HL-60/S4 treated with retinoic acid at 250 ng/mL for 4 days and 3 days (cell line): ENCODE results near the gene MAGEA10.
"Not testable (repeated sequence)": the region's sequence is repeated elsewhere in the genome, so short reads cannot be mapped to it uniquely, and the experiment has no call there.

Source experiments
- in situ Hi-C: fragments of 300-500 bp; cut with MboI; formaldehyde crosslinking; loops from 2 replicates; pipeline ENCODE4 v1.7.0; 2022; ENCODE audit warnings: low sequenced_read_pairs

The MAGEA10 gene

GRCh38 chrX:152138388-152138784 is at the start of gene MAGEA10:
Gene MAGEA10 (minus strand): TSS chrX:152138577. CDS start chrX:152135620, 2,957 bp downstream.
- in situ Hi-C loops = no loop called here

- in situ Hi-C loops = no loop called here
Measured at GRCh38 chrX:152177497-152178269, 39.3 kb upstream of the MAGEA10 start.

DNA sequence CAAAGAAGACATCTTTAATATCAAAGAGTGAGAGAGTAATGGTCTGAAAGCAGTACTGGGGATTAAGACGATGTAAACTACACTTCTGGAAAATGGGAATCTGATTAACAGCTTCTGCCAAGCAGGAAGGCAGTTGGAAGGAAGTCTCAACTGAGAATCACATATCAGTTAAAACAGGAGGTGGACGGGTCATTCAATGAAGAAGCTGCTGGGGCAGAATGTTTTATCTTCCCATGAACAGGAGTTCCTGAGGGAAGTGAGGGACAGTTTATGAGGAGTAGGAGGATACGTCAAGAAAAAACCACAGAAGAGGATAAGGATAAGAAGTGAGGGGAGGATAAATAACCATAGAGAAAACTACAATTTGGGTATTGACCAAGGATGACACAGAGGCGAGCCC is 38.7 kb upstream of the MAGEA10 start:
- in situ Hi-C loops = no loop called here

DNA sequence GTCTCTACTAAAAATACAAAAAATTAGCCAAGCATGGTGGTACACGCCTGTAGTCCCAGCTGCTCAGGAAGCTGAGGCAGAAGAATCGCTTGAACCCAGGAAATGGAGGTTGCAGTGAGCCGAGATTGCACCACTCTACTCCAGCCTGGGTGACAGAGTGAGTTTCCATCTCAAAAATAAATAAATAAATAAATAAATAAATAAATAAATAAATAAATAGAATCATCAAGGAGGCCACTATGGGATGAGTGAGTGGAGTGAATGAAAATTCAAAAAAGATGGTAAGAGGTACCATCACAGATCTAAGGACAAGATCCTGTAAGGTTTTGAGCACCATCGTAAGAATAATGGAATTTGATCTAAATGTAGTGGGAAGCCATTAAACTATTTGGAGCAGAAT is 37.5 kb upstream of the MAGEA10 start:
- in situ Hi-C loops = not testable (repeated sequence)

GRCh38 chrX:152173923-152174322 is 35.5 kb upstream of the MAGEA10 start:
- in situ Hi-C loops = not testable (repeated sequence)

DNA sequence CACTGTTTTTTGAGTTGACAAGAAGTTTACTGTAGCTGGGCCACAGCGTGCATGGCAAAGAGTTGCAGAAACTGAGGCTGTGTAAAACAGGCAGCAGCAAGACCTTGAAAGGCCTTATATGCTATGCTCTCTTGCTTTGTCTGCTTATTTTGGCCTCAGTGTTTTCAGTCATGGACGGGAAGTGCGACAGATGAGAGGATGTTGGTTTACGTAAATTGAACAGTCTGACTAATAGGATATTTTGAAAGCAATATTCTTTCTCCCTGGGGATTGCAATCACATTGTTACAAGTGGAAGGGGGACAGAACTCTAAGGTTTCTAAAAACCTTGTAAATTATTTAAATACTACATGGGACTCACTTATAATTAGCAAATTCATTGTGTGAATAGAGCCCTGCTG is 32.2 kb upstream of the MAGEA10 start:
- in situ Hi-C loops = no loop called here

DNA sequence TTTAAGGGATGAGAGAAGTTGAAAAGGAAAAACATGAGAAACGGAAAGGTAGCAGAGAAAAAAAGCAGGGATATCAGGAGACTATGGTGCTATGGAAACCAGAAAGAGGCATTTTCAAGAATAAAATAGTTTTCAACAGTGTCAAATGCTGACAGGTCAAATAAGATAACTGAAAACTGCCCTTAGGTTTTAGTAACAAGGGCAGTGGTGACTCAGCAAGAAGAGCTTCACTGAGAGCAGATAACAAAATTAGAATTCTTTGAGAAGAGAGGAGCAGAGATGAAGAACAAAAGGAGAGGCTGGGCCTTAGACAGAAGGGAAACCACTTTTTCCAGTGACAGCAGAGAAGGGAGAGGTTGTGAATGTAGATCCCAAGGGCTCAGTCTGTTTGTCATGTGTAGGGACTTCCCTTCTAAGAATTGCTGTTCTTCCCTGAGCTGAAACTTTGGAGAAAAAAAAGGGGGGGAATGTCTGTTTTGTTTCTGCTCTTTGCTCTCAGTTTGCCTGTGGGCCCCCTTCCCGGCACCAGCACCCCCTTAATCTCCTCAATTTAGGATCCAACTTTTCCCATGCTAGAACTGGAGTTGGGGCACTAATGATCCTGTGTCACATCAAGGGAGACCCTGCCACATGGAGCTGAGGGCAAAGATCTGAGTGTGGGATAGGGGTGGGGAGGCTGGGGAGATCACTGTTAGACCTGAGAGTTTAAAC is 26.8 kb upstream of the MAGEA10 start:
- in situ Hi-C loops = no loop called here

DNA sequence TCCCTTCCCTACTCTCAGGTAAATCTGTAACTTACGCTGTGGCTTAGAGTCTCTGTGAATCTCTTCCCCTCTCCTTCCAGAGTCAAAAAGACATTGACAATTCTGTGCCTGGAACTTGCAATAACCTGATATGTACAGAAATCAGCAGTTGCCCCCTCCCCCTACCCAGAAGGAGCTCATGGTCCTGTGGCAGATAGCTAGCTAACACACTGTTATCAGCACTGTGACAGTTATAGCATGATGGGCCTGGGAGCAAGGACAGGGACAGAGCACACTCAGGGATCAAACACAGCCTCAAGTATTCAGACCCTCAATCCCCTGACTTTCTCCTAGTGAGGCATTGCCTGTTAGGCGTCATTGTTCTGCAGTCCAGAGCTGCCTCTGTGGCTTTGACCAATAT is 18.7 kb upstream of the MAGEA10 start:
- in situ Hi-C loops = no loop called here

- in situ Hi-C loops = no loop called here
Measured at GRCh38 chrX:152155766-152156310, 17.5 kb upstream of the MAGEA10 start.

DNA sequence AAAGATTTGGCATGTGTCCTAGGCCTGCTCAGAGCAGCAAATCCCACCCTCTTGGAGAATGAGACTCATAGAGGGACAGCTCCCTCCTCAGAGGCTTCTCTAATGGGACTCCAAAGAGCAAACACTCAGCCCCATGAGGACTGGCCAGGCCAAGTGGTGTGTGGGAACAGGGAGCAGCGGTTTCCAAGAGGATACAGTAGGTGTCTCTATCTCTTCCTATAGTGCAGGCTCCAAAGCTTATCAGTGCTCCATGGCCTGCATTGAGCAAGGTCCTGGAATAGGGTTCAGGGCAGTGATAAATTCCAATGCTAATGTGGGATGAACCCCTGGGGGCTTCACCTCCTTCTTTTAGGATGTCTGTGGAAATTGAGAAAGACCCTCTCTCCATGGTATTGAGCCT is 15.7 kb upstream of the MAGEA10 start:
- in situ Hi-C loops = no loop called here

- in situ Hi-C loops = no loop called here
Measured at GRCh38 chrX:152151256-152151655, 12.9 kb upstream of the MAGEA10 start.

GRCh38 chrX:152149648-152150047 is 11.3 kb upstream of the MAGEA10 start:
- in situ Hi-C loops = no loop called here

DNA sequence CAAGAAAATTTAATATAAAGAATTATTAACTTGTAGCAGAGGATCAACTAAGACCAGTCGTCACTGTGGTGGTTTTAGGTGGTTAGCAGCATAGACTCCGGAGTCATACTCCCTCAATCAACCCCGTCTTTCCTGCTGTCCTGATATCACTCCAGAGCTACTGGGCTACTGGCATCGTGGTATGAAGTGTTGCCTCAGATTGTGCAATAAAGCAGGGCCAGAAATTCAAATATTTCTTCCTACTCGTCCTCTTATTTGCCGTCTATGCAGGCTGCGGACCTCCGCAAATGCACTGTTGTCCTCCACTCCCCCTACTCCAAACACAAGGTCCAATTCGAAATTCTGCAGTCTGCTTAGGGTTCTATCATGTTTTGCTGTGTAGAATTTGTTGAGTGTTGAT is 1.2 kb upstream of the MAGEA10 start:
- in situ Hi-C loops = no loop called here

DNA sequence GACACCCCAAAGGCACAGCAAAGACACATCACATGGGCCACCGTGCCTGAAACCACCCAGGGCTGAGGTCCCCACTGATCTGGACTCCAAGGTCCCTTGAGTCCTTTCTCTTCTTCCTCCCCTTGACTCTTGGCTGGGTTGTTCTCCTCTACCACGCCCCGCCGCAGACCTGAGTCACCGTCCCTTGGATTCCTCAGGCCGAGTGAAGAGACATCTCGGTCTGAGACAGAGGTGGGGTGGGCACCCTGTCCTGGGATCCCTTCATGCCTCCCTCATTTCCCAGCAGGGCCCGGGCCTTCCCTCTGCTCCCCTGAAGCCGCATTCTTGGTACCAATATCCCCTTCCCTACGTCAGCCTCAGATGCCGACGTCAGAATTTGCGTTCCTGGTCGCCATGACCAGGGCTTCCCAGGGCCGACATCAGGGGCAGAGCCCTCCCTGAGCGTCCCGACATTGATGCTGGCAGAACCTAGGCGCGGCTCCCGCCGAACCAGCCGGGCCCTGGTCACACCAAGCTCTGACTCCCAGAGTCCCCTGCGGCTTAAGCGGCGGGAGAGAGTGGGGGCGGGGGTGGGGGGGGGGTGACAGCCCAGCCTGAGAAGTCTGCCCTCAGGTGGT is 498 bp downstream of the MAGEA10 start:
- in situ Hi-C loops = no loop called here

DNA sequence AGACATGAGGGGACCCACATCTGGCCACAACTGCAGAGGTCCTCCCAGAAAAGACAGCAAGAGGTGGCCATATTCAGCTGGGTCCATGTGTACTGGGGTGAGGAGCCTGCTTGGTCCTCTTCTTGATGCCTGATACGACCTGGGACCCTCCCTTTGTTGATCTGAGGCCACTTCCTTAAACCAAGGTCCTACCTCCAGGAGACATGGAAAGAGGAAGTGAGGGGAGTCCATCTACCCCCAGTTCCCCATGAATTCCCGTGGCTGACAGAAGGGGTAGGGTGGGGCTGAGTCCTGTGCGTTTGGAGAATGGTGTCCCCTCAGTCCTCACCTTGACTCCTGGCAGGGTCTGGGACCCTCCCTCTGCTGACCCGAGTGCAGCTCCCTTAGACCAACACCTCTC is 2.1 kb downstream of the MAGEA10 start:
- in situ Hi-C loops = no loop called here

DNA sequence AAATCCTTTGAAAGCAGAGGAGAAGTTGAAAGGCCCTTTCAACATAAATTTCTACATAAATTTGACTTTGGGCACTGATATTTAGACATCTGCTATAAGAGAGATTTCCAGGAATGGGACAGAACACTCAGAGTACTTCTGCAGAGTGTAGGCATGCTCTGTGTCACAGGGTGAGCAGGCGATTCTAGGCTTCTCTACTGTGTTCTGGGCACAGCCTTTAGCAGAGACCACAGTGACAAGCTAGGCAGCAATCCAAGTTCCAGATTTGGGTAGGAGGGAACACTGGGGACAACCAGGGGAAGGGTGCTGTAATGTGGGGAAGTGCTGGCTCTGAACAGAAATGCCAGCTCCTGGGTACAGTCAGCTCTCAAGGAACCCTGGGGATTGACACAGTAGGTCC is 6.9 kb downstream of the MAGEA10 start:
- in situ Hi-C loops = no loop called here

- in situ Hi-C loops = not testable (repeated sequence)
Measured at GRCh38 chrX:152129069-152129844, 9.1 kb downstream of the MAGEA10 start.

- in situ Hi-C loops = no loop called here
Measured at GRCh38 chrX:152117305-152117704, 21.1 kb downstream of the MAGEA10 start.

GRCh38 chrX:152108527-152108926 is 29.9 kb downstream of the MAGEA10 start:
- in situ Hi-C loops = no loop called here

- in situ Hi-C loops = no loop called here
Measured at GRCh38 chrX:152103866-152104265, 34.5 kb downstream of the MAGEA10 start.

DNA sequence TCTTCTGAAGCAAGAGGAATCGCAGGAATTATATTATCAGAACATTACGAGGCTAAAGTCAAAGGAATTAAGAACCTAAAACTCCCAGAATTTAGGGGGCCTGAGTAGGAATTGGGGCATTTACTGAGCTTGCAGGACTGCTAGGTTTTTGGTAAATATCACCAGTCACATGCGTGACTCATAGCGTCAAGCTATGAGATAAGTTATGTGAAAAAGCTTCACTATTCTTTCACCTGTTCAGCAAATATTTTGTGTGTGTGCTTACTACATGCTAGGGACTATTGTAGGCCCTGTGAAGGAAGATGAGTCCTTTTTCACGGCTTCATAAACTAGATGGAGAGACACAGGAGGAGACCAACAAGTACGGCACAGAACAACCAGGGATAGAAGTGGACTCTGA is 52.2 kb downstream of the MAGEA10 start:
- in situ Hi-C loops = no loop called here
